SK-N-SH treated with all-trans-retinoic acid at 6 μM for 48 hours (cell line): ENCODE results near the gene RAB11FIP4.

Experiments
- ATAC-seq: fragments of 200-7000 bp; cut with Tn5 transposase; 3 replicates; pipeline ENCODE4 v1.9.1; 2020; ENCODE audit warnings: mild to moderate bottlenecking, moderate library complexity
- ARNTL ChIP-seq: fragments of 450-650 bp; formaldehyde crosslinking; IDR thresholded peaks from 2 replicates; pipeline ENCODE4 v1.5.0; 2020; ENCODE audit warnings: low read depth, mild to moderate bottlenecking, moderate library complexity, borderline replicate concordance
- BACH2 ChIP-seq: fragments of 250-450 bp; sonication (Bioruptor Pico); IDR thresholded peaks from 2 replicates; pipeline ENCODE4 v1.9.0; 2021; ENCODE audit warnings: mild to moderate bottlenecking, borderline replicate concordance
- CSDC2 ChIP-seq: fragments of 250-450 bp; sonication (Bioruptor Pico); IDR thresholded peaks from 2 replicates; pipeline ENCODE4 v1.5.0; 2020; ENCODE audit warnings: mild to moderate bottlenecking, moderate library complexity
- ISL1 ChIP-seq: fragments of 250-450 bp; sonication (Bioruptor Pico); IDR thresholded peaks from 2 replicates; pipeline ENCODE4 v2.1.2; 2022; ENCODE audit warnings: mild to moderate bottlenecking, moderate library complexity
- OSR1 ChIP-seq: fragments of 250-450 bp; sonication (Bioruptor Pico); IDR thresholded peaks from 2 replicates; pipeline ENCODE4 v1.8.0; 2022; ENCODE audit warnings: moderate library complexity, mild to moderate bottlenecking, inconsistent platforms
- PPARA ChIP-seq: fragments of 250-450 bp; sonication (Bioruptor Pico); IDR thresholded peaks from 2 replicates; pipeline ENCODE4 v1.5.0; 2020; ENCODE audit warnings: mild to moderate bottlenecking, borderline replicate concordance
- RARB ChIP-seq: fragments of 250-450 bp; sonication (Bioruptor Pico); IDR thresholded peaks from 2 replicates; pipeline ENCODE4 v1.8.0; 2021; ENCODE audit warnings: mild to moderate bottlenecking, moderate library complexity
- SNAI2 ChIP-seq: fragments of 250-450 bp; sonication (Bioruptor Pico); IDR thresholded peaks from 2 replicates; pipeline ENCODE4 v1.5.0; 2020; ENCODE audit warnings: mild to moderate bottlenecking, moderate library complexity
- ZC3H10 ChIP-seq: fragments of 250-450 bp; sonication (Bioruptor Pico); IDR thresholded peaks from 2 replicates; pipeline ENCODE4 v1.5.1; 2021; ENCODE audit warnings: mild to moderate bottlenecking, moderate library complexity
- ZFP30 ChIP-seq: fragments of 450-650 bp; formaldehyde crosslinking; IDR thresholded peaks from 2 replicates; pipeline ENCODE4 v1.5.0; 2022; ENCODE audit warnings: mild to moderate bottlenecking, moderate library complexity
- ZNF565 ChIP-seq: fragments of 450-650 bp; formaldehyde crosslinking; conservative IDR thresholded peaks from 2 replicates; pipeline ENCODE4 v1.5.0; 2020; ENCODE audit warnings: low read depth, mild to moderate bottlenecking, moderate library complexity
- ZNF8 ChIP-seq: fragments of 450-650 bp; formaldehyde crosslinking; IDR thresholded peaks from 2 replicates; pipeline ENCODE4 v1.5.0; 2020; ENCODE audit warnings: mild to moderate bottlenecking, moderate library complexity
- TF ChIP-seq, protein P1 (sequence below): fragments of 250-450 bp; sonication (Bioruptor Pico); IDR thresholded peaks from 2 replicates; pipeline ENCODE4 v1.8.0; 2020; ENCODE audit warnings: mild to moderate bottlenecking, moderate library complexity, borderline replicate concordance
- TF ChIP-seq, protein P2 (sequence below): fragments of 250-450 bp; sonication (Bioruptor Pico); IDR thresholded peaks from 2 replicates; pipeline ENCODE4 v1.5.1; 2021; ENCODE audit warnings: mild to moderate bottlenecking, moderate library complexity
- TF ChIP-seq, protein P3 (sequence below): fragments of 250-450 bp; sonication (Bioruptor Pico); IDR thresholded peaks from 2 replicates; pipeline ENCODE4 v1.8.0; 2021; ENCODE audit warnings: low read depth, mild to moderate bottlenecking, moderate library complexity, borderline replicate concordance
- TF ChIP-seq, protein P4 (sequence below): fragments of 250-450 bp; sonication (Bioruptor Pico); IDR thresholded peaks from 2 replicates; pipeline ENCODE4 v1.5.1; 2020; ENCODE audit warnings: low read depth, mild to moderate bottlenecking, moderate library complexity

The RAB11FIP4 gene

DNA sequence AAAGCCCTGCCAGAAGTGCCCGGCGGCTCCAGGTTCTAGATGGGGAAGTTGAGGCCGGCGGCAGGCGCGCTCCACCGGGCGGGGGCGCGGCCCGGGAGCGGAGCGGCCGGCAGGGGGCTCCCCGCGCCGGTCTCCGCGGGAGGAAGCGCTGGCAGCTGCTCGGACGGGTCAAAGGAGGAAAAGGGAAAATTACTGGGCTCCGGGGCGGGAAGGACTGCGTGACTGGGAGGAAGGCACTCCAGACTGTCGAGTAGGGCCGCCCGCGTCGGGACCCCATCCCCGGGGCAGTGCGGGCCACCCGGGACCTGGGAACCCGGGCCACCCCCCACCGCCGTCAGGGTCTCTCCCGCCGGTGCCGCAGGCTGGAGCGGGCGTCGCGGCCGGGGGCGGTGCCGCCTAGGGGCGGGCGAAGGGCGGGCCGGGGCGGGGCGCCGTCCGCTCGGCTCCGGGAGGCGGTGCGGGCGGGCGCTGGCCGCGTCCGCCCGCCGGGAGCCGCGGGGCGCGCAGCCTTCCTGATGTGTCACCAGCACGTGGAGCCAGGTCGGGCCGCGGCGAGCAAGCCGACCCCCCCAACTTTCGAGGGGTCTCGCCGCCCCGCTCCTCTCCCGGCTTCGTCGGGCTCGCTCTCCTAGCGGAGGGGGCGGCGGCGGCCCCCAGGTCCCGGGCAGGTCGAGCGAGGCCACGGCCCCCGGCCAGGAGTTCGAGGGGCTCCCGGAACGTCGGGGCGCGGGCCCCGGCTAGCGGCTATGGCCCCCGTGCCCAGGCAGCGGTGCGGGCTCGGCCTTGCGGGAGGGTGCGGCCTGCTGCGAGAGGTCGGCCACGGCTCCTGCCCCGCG, 167.5 kb downstream of the RAB11FIP4 start:
- TF ChIP-seq ZNF565 (CRISPR knock-in tag) (no peak), CSDC2 (CRISPR knock-in tag) (0 out of 2 replicates have a peak, but pooled peaks have one; percentile 73)
- peak; percentile 84 for ATAC-seq

DNA sequence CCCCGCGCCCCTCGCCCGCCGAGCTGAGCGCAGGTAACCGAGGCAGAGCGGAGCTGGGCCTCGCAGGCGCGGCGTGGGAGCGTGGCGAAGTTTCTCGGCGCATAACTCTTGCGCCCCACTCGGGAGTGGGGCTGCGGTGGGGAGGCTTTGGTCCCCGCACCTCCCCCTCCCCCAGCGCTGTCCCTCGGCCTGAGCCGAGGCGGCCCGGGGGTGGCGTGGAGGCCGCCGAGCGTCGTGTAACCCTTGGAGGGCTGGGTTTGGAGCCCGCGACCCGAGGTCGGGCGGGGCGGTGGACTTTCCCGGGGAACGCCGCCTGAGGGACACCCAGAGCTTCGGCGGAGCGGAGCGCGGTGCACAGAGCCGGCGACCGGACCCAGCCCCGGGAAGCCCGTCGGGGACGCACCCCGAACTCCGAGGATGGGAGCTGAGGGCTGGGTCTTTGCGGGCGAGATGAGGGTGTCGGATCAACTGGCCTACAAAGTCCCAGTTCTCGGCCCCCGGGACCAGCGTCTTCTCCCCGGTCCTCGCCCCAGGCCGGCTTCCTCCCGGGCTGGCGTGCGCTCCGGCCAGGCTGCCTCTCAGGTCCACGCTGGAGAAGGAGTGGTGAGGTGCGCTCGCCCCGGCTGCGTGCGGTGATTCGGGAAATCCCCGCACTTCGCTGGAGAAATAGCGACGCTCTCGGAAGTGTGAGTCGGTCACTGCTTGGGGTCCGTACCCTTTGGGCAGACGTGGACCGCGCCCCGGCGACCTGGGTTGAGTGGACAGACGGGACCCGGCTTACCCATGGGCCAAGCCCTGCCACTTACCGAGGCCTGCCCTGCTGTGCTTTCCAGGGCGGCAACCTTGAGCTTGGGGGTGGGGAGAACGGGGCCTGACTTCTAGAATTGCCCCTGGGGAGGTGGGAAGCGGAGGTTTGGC, 168.4 kb downstream of the RAB11FIP4 start:
- TF ChIP-seq, protein P1, sequence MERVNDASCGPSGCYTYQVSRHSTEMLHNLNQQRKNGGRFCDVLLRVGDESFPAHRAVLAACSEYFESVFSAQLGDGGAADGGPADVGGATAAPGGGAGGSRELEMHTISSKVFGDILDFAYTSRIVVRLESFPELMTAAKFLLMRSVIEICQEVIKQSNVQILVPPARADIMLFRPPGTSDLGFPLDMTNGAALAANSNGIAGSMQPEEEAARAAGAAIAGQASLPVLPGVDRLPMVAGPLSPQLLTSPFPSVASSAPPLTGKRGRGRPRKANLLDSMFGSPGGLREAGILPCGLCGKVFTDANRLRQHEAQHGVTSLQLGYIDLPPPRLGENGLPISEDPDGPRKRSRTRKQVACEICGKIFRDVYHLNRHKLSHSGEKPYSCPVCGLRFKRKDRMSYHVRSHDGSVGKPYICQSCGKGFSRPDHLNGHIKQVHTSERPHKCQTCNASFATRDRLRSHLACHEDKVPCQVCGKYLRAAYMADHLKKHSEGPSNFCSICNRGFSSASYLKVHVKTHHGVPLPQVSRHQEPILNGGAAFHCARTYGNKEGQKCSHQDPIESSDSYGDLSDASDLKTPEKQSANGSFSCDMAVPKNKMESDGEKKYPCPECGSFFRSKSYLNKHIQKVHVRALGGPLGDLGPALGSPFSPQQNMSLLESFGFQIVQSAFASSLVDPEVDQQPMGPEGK (CRISPR knock-in tag), result no peak
- TF ChIP-seq ZNF8 (CRISPR knock-in tag) (no peak), OSR1 (CRISPR knock-in tag) (no peak), PPARA (CRISPR knock-in tag) (no peak), BACH2 (no peak)
- TF ChIP-seq, protein P2, sequence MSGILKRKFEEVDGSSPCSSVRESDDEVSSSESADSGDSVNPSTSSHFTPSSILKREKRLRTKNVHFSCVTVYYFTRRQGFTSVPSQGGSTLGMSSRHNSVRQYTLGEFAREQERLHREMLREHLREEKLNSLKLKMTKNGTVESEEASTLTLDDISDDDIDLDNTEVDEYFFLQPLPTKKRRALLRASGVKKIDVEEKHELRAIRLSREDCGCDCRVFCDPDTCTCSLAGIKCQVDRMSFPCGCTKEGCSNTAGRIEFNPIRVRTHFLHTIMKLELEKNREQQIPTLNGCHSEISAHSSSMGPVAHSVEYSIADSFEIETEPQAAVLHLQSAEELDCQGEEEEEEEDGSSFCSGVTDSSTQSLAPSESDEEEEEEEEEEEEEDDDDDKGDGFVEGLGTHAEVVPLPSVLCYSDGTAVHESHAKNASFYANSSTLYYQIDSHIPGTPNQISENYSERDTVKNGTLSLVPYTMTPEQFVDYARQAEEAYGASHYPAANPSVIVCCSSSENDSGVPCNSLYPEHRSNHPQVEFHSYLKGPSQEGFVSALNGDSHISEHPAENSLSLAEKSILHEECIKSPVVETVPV (CRISPR knock-in tag), result no peak
- TF ChIP-seq, protein P3, sequence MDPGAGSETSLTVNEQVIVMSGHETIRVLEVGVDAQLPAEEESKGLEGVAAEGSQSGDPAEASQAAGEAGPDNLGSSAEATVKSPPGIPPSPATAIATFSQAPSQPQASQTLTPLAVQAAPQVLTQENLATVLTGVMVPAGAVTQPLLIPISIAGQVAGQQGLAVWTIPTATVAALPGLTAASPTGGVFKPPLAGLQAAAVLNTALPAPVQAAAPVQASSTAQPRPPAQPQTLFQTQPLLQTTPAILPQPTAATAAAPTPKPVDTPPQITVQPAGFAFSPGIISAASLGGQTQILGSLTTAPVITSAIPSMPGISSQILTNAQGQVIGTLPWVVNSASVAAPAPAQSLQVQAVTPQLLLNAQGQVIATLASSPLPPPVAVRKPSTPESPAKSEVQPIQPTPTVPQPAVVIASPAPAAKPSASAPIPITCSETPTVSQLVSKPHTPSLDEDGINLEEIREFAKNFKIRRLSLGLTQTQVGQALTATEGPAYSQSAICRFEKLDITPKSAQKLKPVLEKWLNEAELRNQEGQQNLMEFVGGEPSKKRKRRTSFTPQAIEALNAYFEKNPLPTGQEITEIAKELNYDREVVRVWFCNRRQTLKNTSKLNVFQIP (CRISPR knock-in tag), result no peak
- ATAC-seq, result no peak

DNA sequence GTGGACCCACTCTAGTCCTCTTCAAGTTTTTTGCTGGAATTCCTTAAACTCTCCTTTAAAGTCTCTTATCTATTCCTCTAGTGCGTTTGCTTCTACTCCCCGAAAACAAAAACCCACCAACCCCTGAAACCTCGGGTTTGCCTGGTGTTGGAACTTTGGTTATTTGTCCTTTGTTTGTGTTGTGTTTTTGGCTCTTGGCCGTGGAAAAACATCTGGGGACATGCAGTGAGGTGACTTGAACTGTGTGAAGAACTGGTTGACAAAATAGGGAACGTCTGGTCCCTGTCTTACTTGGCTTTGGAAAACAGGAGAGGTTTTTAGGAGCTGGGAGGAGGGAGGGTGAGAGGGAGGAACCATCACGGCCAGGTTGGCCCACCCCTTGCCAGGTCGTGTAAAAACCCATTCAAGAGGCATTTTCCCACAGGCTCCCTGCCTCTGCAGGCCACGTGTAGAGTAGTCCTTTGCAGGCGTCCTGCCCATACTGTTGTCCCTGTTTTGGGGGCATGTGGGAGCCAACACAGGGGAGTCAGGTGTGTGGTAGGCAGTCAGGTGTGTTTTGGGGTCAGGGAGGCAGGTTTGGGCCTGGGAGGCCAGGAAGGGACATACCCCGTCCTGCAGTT, 169.3 kb downstream of the RAB11FIP4 start:
- peak; percentile 3; the same call in 2 of the 3 replicates for ATAC-seq
- TF ChIP-seq OSR1 (CRISPR knock-in tag), result no peak
- TF ChIP-seq ARNTL (CRISPR knock-in tag), result no peak
- TF ChIP-seq PPARA (CRISPR knock-in tag), result no peak
- TF ChIP-seq ZC3H10, result no peak

DNA sequence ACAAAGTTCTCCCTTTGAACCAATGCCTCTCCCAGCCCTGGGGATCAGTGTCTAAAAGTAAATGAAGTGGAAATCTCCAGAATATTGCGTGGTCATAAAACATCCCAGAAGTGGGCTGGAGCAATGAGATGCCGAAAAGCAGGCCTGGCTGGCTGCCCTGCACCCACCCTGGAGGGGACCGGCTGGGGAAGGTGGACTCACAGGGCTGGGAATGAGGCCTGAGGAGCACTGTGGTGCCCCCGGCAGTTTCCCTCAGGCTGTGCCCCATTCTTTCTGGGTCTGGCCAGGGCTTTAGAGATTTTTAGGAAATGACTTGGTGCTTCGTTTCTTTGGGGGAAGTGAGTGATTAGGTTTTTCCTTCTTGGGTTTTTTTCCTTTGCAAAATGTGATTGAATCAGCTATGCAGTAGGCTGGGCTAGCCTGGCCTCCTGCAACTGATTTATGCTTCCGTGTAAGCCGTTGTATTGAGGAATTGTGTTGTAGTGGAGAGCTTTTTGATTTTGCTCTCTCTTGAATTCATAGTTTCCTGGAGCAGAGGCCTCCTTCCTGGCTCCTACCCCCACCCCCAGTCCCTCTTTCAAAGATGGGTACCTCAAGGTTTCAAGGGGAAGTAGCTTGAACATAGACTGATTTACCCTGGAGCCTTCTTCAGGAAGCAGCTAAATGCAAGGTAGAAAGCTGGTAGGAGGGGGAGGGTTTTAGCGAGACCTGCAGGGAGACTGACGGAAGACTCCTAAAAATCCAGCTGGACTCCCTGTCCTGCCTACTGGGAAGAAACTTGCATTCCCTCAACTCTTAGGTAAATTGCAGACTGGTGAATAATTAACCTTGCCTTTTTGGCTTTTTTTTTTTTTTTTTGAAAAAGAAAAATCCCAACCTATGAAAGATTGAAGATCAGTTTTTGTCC, 170.2 kb downstream of the RAB11FIP4 start:
- ATAC-seq, result peak; percentile 53

More for the DNA sequence above, 170.2 kb downstream of the RAB11FIP4 start:
- TF ChIP-seq ZNF8 (CRISPR knock-in tag) (no peak), ZNF565 (CRISPR knock-in tag) (no peak), OSR1 (CRISPR knock-in tag) (no peak), SNAI2 (CRISPR knock-in tag) (no peak), ISL1 (CRISPR knock-in tag) (no peak), CSDC2 (CRISPR knock-in tag) (no peak), RARB (CRISPR knock-in tag) (no peak), ZC3H10 (no peak), ZFP30 (CRISPR knock-in tag) (no peak), BACH2 (no peak)
- TF ChIP-seq, protein P3 (CRISPR knock-in tag), result no peak
- TF ChIP-seq, protein P4, sequence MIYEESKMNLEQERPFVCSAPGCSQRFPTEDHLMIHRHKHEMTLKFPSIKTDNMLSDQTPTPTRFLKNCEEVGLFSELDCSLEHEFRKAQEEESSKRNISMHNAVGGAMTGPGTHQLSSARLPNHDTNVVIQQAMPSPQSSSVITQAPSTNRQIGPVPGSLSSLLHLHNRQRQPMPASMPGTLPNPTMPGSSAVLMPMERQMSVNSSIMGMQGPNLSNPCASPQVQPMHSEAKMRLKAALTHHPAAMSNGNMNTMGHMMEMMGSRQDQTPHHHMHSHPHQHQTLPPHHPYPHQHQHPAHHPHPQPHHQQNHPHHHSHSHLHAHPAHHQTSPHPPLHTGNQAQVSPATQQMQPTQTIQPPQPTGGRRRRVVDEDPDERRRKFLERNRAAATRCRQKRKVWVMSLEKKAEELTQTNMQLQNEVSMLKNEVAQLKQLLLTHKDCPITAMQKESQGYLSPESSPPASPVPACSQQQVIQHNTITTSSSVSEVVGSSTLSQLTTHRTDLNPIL, result no peak
- TF ChIP-seq, protein P2 (CRISPR knock-in tag), result no peak
- TF ChIP-seq, protein P1 (CRISPR knock-in tag), result no peak
- TF ChIP-seq, all 23 proteins: peak for 0
